Activated naive CD8-positive, alpha-beta T cell treated with anti-CD3 and anti-CD28 coated beads, Interleukin-2, amount 50 U/mL, for 16 hours (primary cell): ENCODE results near the gene DOCK11.
"Not testable (repeated sequence)": the region's sequence is repeated elsewhere in the genome, so short reads cannot be mapped to it uniquely, and the experiment has no call there.

Source experiments
- DNase-seq: peaks from one replicate; pipeline ENCODE4 v3.0.0-alpha.2; 2020; ENCODE audit warnings: low read depth, low spot score

Gene DOCK11

DNA sequence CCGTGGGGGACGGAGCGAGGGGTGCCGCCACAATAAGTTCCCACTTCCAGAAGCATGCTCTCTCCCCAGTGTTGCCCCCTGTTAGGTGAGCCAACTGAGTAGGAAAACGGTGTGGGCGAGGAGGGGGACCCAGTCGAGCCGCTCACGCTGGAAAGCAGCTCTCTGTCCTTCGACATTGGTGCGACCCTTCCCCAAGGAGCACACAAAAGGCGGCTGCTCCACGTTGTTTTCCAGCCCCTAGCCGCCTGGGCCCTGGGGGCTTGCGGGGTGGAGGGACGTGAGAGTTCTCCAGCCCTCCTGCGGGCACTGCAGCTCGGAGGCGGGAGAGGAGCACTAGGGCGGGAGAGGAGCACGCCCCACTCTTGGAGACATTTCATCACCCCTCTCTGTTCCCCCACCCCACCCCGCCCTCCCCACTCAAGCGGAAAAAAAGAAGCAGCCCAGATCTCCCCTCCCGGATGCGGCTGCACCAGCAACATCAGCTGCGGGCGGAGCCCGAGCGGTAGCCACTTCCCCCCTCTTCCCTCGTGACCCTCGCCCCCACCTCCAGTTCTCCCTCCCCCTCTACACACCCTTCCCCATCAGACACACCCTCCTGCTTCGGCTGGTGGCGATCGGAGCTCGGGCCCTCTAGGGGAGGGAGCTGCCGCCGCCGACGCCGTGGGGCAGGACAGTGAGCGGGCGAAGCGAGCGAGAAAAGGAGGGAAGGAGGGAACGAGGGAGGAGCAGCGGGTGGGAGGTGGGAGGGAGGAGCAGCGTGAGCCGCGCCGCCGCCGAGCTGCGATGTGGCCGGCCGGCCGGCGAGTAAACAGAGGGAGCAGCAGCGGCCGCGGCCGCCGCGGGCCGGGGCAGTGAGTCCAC lies at the start of gene DOCK11:
Gene DOCK11, plus strand, starts transcription at position 755 of the 861 bp plus-strand sequence. CDS start 157 bp downstream, outside the sequence.
- peak; percentile 56 for DNase-seq

- DNase-seq, result no peak
Measured at GRCh38 chrX:118448273-118448783, 47.3 kb upstream of the DOCK11 start.

DNA sequence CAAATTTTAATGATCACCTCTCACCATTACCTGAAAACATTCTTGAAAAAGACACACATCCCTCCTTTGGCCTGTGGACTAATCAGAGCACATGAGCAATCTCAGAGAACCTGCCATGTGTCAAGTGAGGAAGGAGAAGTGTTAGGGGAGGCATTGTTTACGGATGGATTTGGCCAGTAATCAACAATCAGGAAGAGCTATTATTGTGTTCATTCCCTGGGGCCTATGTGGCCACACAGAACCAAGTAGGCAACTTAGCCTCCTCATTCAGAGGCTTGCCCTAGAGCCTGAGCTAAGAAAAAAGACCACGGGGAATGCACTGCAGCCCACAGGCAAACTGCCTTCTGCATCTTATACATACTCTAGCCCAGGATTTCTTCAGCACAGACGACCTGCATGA lies 40.6 kb upstream of the DOCK11 start:
- DNase-seq, result no peak

GRCh38 chrX:118459494-118459893 lies 36.1 kb upstream of the DOCK11 start:
- DNase-seq, result no peak

GRCh38 chrX:118464501-118464900 lies 31.1 kb upstream of the DOCK11 start:
- DNase-seq, result no peak

GRCh38 chrX:118468122-118468521 lies 27.5 kb upstream of the DOCK11 start:
- DNase-seq, result no peak

DNA sequence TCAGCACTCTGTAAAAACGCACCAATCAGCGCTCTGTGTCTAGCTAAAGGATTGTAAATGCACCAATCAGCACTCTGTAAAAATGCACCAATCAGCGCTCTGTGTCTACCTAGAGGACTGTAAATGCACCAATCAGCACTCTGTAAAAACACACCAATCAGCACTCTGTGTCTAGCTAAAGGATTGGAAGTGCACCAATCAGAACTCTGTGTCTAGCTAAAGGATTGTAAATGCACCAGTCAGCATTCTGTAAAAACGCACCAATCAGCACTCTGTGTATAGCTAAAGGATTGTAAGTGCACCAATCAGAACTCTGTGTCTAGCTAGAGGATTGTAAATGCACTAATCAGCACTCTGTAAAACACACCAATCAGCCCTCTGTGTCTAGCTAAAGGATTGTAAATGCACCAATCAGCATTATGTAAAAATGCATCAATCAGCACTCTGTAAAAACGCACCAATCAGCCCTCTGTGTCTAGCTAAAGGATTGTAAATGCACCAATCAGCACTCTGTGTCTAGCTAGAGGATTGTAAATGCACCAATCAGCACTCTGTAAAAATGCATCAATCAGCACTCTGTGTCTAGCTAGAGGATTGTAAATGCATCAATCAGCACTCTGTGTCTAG lies 24.8 kb upstream of the DOCK11 start:
- not testable (repeated sequence) for DNase-seq

DNA sequence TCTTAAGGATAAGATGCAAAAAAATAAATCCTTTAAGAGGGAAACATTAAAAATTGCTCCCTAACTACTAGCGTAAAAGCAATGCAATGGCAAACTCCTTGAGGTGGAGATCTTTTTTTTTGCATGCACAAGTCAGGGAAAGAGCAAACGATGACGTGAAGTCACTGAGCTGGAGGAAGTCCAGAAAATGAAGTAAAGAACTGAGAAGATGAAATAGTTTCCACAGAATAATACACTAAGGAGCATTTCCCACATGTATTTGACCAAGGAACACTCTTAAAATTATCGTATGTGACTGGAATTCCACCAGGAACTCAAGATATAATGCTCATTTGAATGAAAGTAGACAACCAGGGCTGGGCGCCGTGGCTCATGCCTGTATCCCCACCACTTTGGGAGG lies 21.0 kb upstream of the DOCK11 start:
- DNase-seq, result no peak

DNA sequence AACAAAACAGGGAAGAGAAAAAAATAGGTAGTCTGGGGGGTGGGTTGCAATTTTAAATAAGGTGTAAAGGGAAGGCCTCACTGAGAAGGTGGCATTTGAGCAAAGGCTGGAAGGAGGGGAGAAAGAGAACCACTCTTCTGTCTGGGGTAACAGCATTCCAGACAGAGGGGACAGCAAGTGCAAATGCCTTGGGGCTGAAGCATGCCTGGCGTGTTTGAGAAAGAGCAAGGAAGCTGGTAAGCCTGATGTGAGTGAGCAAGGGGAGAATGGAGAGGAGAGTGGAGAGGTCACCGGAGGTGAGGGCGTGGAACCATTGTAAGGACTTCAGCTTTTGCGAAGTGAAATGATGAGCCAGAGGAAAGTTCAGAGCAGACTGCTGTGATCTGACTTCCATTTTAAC lies 19.7 kb upstream of the DOCK11 start:
- DNase-seq, result no peak

- DNase-seq, result no peak
Measured at GRCh38 chrX:118480172-118480571, 15.4 kb upstream of the DOCK11 start.

DNA sequence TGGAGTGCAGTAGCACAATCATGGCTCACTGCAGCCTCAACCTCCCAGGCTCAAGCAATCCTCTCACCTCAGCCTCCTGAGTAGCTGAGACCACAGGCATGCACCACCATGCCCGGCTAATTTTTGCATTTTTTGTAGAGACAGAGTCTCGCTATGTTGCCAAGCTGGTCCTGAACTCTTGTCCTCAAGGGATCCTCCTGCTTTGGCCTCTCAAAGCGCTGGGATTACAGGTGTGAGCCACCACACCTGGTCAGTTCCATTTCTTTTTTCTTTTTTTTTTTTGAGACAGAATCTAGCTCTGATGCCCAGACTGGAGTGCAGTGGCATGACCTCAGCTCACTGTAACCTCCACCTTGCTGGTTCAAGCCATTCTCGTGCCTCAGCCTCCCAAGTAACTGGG lies 13.2 kb upstream of the DOCK11 start:
- not testable (repeated sequence) for DNase-seq

GRCh38 chrX:118484216-118484903 lies 11.3 kb upstream of the DOCK11 start:
- no peak for DNase-seq

DNA sequence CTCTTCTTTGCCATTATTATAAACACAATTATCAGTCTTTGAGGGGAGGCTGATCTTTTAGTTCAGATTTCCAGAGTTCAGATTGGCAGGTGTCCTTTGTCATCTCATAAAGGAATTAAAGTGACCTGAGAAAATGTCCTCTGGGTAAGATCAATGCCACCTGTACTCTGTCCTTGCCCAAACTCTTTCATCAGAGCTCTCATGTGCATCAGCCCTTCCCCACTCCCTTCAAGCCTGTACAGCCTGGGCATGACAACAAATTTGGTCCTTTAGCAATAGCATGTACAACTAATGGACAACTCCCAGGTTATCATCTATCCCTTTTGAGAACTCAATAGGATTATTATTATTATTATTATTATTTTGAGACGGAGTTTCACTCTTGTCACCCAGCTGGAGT lies 8.9 kb upstream of the DOCK11 start:
- DNase-seq, result not testable (repeated sequence)

DNA sequence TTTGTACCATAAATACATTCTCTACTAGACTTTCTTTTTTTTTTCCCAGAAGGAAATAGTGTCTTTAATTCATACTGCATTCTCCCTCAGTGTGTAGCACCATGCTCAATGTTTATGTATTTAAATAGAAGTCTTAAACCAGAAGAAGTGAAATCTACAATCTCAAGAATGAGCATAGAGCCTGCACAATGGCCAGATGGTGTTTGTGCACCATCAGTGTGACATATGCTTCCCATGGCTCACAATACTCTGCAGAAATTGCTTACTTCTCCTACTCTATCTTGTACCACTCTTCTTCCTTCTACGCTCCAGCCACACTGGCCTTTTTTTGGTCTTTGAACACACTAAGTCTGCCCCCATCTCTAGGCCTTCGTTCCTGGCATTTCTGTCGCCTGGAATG lies 2.6 kb upstream of the DOCK11 start:
- DNase-seq, result no peak

GRCh38 chrX:118493653-118494297 lies 1.8 kb upstream of the DOCK11 start:
- DNase-seq, result no peak

DNA sequence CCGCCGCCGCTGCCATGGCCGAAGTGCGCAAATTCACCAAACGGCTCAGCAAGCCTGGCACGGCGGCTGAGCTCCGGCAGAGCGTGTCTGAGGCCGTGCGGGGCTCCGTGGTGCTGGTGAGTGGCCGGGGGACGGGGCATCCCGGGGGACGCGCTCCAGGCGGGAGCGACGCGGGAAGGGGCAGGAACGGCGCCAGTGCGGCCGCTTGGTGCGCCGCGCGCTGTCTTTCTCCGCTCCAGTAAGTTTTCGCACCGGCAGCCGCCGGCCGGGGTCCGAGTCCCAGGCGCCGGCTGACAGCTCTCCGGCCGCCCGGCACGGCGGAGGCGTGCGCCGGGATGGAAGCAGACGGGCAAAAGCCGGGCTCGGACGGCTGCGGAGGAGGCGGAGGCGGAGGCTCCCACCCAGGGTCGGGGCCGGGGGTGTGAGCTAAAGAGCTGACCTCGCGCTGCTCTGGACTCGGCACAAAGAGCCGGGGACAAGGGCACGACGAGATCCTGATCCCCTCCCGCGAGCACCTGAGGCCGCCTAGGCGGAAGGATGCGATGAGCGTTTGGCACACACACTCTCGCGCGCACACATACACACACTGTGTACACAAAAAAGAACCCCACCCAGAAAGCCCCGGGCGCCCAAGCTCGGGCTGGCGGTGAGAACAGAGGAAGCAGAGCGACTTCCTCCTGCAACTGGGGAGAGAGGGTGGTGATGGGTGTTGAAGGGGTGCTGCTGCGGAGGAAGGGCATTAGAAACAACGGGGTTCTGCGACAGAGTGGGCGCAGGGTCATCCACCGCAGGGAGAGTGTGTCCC lies 545 bp downstream of the DOCK11 start:
- DNase-seq, result peak; percentile 17

DNA sequence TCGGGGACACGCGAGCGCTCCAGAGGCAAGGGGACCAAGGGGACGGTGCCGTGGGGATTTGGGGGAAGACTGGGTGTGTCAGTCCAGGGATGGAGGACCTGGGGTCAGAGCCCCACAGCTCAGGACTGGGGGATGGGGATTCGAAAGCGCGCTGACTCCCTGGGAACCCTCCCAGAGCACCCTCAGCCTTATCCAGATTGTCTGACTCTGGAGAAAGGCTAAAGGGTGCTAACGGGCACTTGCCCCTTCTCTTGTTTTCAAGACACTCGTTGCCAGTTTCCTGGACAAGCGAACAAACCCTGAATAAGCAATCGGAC lies 1.1 kb downstream of the DOCK11 start:
- no peak for DNase-seq

DNA sequence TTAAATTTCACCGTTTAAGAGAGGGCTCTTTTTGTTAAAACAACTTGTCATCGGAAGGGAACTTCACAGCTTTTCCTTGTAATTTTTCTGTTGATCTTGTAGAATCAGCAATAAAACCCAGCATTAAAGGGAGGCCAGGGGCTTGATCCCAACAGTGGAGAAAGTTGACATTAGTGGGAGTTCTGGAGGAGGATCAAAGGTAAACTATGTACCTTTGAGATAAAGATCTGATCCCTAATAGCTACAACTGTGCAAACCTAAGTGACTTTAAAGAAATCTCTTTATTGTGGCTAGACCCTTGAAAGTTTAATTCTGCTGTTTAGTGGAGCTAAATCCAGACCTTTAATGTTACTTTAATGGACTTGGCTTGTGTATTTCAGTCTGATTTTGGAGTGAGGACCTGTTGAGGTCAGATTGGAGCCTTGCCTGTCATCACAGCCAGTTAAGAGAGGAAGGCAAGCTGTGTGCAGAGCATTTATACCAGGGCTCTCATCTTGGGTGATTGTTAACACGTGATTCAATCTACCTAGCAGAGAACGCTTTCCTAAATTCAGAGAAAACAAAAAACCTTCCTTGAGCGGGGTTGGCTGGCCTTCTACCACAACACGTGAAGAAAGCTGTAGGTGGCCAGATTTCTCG lies 1.7 kb downstream of the DOCK11 start:
- DNase-seq, result no peak

DNA sequence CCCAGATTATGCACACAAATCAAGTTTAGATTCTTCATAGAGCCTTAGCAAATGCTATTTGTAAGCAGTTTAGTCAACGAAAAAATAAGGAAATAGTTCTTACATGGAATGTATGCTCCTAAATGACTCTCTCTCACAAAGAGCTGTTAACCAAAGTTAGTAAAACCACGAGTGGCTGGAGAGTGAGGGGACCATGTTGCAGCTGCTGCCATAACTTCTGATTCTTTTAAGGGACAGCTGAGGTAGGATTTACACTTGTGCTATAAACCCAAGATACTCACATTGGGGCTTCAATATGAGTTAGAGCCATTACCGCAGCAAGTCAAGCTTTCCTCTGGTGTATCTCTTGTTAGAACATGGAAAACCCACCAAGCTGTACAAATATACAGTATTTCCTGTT lies 2.7 kb downstream of the DOCK11 start:
- no peak for DNase-seq

DNA sequence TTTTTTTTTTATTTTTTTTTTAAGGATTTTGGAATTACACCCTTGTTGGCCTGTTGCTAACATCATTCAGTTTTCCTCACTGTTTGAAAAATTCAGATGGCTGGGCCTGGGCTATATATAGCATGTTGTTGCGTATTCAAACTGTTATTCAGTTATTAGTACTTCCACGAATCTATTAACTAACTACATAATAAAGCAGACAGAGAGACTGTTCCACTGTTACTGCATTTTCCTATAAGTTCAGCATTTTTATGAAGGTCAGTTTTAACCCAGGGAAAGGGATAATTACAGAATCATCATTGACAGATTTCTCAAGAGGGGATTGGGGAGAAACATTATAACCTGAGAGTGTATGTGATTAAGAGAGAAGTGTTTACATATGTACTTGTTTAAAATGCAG lies 3.1 kb downstream of the DOCK11 start:
- DNase-seq, result no peak

GRCh38 chrX:118499295-118499694 lies 3.7 kb downstream of the DOCK11 start:
- no peak for DNase-seq
